Thyroid gland (tissue), 4 donors: Measurements from ENCODE around the gene EPHA3. TPM values are rescaled to one million over a fixed set of nuclear protein-coding genes. Genes with fewer than 3 reads are reported as not detected.

ENCODE experiments used
- DNase-seq, 2 donors: peaks; one replicate each; pipeline ENCODE4 v3.0.0-alpha.2; 2019
- H3K27ac ChIP-seq, 3 donors: fragments of 200-600 bp; sonication (generic); 1 replicate in 2 of 3; 2 replicates in 1 of 3; pipeline ENCODE4 v1.5.1; 2016 to 2019; ENCODE audit warnings: mild to moderate bottlenecking in 1 of 3, moderate library complexity in 1 of 3
- H3K27me3 ChIP-seq: fragments of 200-600 bp; sonication (generic); one replicate; pipeline ENCODE4 v1.5.1; 2019
- H3K36me3 ChIP-seq, 2 donors: fragments of 200-600 bp; sonication (generic); one replicate each; pipeline ENCODE4 v1.5.1; 2016 to 2019
- H3K4me1 ChIP-seq, 2 donors: fragments of 200-600 bp; sonication (generic); one replicate each; pipeline ENCODE4 v1.5.1; 2017 to 2019
- H3K4me3 ChIP-seq, 3 donors: fragments of 200-600 bp; sonication (generic); replicated peaks in 1 of 3; 1 replicate in 2 of 3; 2 replicates in 1 of 3; pipeline ENCODE4 v1.5.1; 2016; ENCODE audit warnings: mild to moderate bottlenecking in 1 of 3
- H3K9me3 ChIP-seq: fragments of 200-600 bp; sonication (generic); one replicate; pipeline ENCODE4 v1.5.1; 2017
- CTCF ChIP-seq, 6 experiments: fragments of 200-600 bp in 3 of 6; fragments of 450-650 bp in 3 of 6; sonication (generic) in 3 of 6; IDR thresholded peaks; one replicate each; pipeline ENCODE4 v1.5.1; 2016 to 2019; ENCODE audit warnings: antibody characterized with exemption in 6 of 6, mild to moderate bottlenecking in 2 of 6, inconsistent platforms in 1 of 6, moderate library complexity in 1 of 6
- POLR2A ChIP-seq, 2 donors: fragments of 450-650 bp; IDR thresholded peaks; one replicate each; pipeline ENCODE4 v1.6.1; 2017; ENCODE audit warnings: antibody characterized with exemption in 2 of 2, mild to moderate bottlenecking in 2 of 2, moderate library complexity in 1 of 2
- WGBS, 2 donors: methylation state at CpG; one replicate each; pipeline ENCODE4 v1.1.5; 2017; 5-methylcytosine and 5-hydroxymethylcytosine counted together
- intact Hi-C: fragments of 100-400 bp; cut with DNase I; formaldehyde crosslinking; loops from one replicate; pipeline ENCODE4 v1.15.1; 2023
- total RNA-seq, 4 donors: library from RNA; depleted of rRNA; stranded (reverse); fragments of >200 nt; gene quantifications; one replicate each; pipeline ENCODE4 v1.2.3, GENCODE V29; 2016

Gene EPHA3
- total RNA-seq, 4 donors from 2014 or later: 27.3 to 41.6 (median 35.4) TPM

DNA sequence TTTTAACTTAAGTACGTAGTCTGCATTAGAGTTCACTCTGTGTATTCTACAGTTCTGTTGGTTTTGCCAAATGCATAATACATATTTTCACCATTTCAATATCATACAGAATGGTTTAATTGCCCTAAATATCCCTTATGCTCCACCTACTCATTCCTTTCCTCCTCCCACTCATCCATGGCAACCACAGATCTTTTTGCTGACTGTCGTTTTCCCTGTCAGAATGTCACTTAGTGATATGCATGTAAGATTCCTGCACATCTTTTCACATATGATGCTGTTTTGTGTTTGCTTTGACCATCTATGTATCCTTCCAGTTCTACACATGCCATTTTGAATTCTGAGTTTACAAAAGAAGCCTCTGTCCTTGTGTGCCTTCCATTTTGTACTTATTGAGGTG, 36.7 kb downstream of the EPHA3 start:
- H3K4me3 ChIP-seq: no peak overlapping the region
- DNase-seq: no peak
- no peak for TF ChIP-seq CTCF (IDR thresholded peaks at IDR 0.05)
- no peak for TF ChIP-seq POLR2A (IDR thresholded peaks at IDR 0.05)
- H3K4me1 ChIP-seq: no peaks in the 10 kb centered on the region
- 85 to 87% methylated on average over 2 of the region's 2 CpGs for WGBS, 2 donors
- H3K27me3 ChIP-seq: no peaks in the 10 kb centered on the region
- H3K36me3 ChIP-seq: no peaks in the 10 kb centered on the region
- intact Hi-C loops: no loop called here
- no peaks in the 10 kb centered on the region for H3K9me3 ChIP-seq
- no peak overlapping the region for H3K27ac ChIP-seq

GRCh38 chr3:89145995-89146394, 38.6 kb downstream of the EPHA3 start:
- Histone ChIP-seq H3K9me3 (no peaks in the 10 kb centered on the region), H3K4me3 (no peak overlapping the region), H3K36me3 (no peaks in the 10 kb centered on the region), H3K27ac (no peak overlapping the region), H3K27me3 (no peaks in the 10 kb centered on the region), H3K4me1 (no peaks in the 10 kb centered on the region)
- no peak for DNase-seq
- TF ChIP-seq POLR2A (IDR thresholded peaks at IDR 0.05): no peak
- TF ChIP-seq CTCF (IDR thresholded peaks at IDR 0.05): no peak
- intact Hi-C loops: no loop called here

DNA sequence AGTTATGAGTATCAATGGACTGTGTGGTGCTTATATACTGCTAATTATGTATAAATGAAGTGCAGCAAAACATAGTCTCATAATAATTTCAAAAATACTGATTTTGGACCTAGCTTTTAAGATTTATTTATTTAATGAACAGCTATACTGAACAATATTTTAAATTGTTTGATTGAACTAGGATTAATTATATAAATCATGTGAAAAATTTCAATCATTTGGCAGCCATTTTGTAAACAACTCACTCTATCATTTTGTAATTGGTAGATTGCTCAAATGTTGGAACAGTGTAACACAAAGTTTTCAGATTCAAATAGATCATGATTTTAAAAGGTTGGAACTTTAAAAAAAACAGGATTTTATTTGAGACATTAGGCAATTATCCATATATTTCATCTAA, 47.0 kb downstream of the EPHA3 start:
- DNase-seq: no peak
- intact Hi-C loops: no loop called here
- Histone ChIP-seq H3K27ac (no peak overlapping the region), H3K4me3 (no peak overlapping the region), H3K36me3 (no peaks in the 10 kb centered on the region), H3K9me3 (no peaks in the 10 kb centered on the region), H3K27me3 (no peaks in the 10 kb centered on the region), H3K4me1 (no peaks in the 10 kb centered on the region)
- TF ChIP-seq CTCF (IDR thresholded peaks at IDR 0.05) (no peak), POLR2A (IDR thresholded peaks at IDR 0.05) (no peak)

DNA sequence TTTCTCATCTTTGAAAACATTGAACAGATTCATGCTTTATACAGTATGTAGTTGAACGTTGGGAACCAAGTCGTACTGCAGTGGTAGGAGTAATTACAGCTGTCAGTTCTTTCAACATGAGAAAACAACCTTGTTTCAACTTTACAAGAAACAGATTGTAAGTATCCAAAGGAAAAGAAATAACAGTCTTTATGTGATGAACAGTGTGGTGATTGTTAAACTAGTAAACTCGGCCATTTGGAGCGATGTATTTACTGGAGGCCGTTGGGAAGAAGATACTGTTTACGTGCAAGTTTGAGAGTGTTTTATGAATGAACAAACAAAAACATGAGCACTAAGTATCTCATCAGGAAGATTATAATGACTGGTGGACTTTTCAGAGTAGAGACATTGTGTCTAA, 48.4 kb downstream of the EPHA3 start:
- H3K9me3 ChIP-seq: no peaks in the 10 kb centered on the region
- H3K27ac ChIP-seq: no peak overlapping the region
- no peaks in the 10 kb centered on the region for H3K4me1 ChIP-seq
- no peaks in the 10 kb centered on the region for H3K27me3 ChIP-seq
- no peaks in the 10 kb centered on the region for H3K36me3 ChIP-seq
- intact Hi-C loops: no loop called here
- no peak overlapping the region for H3K4me3 ChIP-seq
- WGBS, 2 donors: 80 to 84% methylated on average over 6 of the region's 6 CpGs
- no peak for TF ChIP-seq POLR2A (IDR thresholded peaks at IDR 0.05)
- no peak for TF ChIP-seq CTCF (IDR thresholded peaks at IDR 0.05)
- DNase-seq: no peak

- Histone ChIP-seq H3K27me3 (no peaks in the 10 kb centered on the region), H3K4me3 (no peak overlapping the region), H3K27ac (no peak overlapping the region), H3K4me1 (no peaks in the 10 kb centered on the region), H3K36me3 (no peaks in the 10 kb centered on the region), H3K9me3 (no peaks in the 10 kb centered on the region)
- WGBS, 2 donors: 91 to 93% methylated on average over 3 of the region's 3 CpGs
- TF ChIP-seq CTCF (IDR thresholded peaks at IDR 0.05) (no peak), POLR2A (IDR thresholded peaks at IDR 0.05) (no peak)
- intact Hi-C loops: no loop called here
- no peak for DNase-seq
Observed at GRCh38 chr3:89157575-89157974, 50.2 kb downstream of the EPHA3 start.
